GM21576 (cell line): ENCODE data around the gene CDHR2.

Experiments
- ATAC-seq: cut with Tn5 transposase; IDR thresholded peaks from one replicate; pipeline ENCODE4 v1.9.1; 2021; ENCODE audit warnings: mild to moderate bottlenecking, moderate library complexity; ENCODE audit not compliant: unreplicated experiment

CDHR2 gene, protein sequence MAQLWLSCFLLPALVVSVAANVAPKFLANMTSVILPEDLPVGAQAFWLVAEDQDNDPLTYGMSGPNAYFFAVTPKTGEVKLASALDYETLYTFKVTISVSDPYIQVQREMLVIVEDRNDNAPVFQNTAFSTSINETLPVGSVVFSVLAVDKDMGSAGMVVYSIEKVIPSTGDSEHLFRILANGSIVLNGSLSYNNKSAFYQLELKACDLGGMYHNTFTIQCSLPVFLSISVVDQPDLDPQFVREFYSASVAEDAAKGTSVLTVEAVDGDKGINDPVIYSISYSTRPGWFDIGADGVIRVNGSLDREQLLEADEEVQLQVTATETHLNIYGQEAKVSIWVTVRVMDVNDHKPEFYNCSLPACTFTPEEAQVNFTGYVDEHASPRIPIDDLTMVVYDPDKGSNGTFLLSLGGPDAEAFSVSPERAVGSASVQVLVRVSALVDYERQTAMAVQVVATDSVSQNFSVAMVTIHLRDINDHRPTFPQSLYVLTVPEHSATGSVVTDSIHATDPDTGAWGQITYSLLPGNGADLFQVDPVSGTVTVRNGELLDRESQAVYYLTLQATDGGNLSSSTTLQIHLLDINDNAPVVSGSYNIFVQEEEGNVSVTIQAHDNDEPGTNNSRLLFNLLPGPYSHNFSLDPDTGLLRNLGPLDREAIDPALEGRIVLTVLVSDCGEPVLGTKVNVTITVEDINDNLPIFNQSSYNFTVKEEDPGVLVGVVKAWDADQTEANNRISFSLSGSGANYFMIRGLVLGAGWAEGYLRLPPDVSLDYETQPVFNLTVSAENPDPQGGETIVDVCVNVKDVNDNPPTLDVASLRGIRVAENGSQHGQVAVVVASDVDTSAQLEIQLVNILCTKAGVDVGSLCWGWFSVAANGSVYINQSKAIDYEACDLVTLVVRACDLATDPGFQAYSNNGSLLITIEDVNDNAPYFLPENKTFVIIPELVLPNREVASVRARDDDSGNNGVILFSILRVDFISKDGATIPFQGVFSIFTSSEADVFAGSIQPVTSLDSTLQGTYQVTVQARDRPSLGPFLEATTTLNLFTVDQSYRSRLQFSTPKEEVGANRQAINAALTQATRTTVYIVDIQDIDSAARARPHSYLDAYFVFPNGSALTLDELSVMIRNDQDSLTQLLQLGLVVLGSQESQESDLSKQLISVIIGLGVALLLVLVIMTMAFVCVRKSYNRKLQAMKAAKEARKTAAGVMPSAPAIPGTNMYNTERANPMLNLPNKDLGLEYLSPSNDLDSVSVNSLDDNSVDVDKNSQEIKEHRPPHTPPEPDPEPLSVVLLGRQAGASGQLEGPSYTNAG (N-terminal part only)

GRCh38 chr5:176548967-176549444 lies at the start of gene CDHR2:
CDHR2 (plus strand) TSS chr5:176549342; CDS start chr5:176565353, 16,011 bp downstream.
- ATAC-seq = no peak

DNA sequence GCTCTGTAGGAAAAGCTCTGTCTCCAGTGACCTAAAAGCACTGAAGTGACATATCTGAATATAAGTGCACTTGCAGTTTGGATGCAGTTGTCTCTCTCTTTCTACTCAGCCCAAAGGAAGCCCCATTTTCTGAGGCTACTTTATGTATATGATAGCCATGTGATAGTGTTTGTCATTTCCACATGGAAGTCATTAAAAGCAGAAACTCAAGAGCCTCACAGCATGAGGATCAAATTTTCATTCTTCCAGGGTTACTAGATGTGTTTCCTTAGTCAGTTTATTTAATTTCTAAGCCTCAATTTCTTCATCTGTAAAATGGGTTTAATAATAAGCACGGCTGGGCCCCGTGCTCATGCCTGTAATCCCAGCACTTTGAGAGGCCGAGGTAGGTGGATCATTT lies 48.6 kb upstream of the CDHR2 start:
- no peak for ATAC-seq

- no peak for ATAC-seq
These were observed 47.8 kb upstream of the CDHR2 start for GRCh38 chr5:176501333-176501732.

GRCh38 chr5:176503496-176503895 lies 45.6 kb upstream of the CDHR2 start:
- no peak for ATAC-seq

DNA sequence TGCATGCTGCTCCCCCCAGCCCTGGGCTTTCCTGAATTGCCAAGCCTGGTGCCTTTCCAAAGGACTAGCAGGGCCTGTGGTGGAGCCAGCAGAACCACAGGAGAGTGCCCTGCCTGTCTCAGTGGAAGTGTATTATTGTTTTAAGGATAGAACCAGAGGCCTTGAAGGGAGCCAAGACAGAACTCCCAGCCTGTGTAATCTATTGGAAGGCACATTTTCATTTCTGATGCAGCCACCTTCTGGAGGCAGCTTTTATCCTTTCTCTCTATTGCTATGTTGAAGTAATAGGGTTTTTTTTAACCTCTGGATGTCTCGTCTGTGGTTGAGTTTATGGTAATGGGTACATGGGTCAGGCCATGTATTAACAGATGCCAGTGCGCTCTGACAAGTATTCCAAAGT lies 41.2 kb upstream of the CDHR2 start:
- ATAC-seq = no peak

DNA sequence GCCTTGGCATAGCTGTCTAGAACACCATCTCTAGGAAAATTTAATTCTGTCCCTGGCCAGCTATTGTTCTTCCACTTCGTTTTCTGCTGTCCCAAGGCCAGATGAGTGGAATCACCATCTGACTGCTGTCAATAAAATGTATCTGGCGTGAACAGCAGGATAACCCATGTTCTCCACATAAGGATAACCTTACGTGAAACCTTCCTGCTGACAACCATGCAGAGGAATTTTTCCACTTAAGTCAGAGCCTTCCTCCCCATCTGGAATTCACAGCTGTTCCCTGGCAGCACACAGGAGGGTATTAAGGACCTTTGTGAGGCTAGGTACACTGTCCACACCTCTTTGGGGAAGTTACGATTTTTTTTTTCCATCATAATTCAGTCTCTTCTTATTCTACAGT lies 40.5 kb upstream of the CDHR2 start:
- no peak for ATAC-seq

GRCh38 chr5:176513788-176514187 lies 35.4 kb upstream of the CDHR2 start:
- no peak for ATAC-seq

DNA sequence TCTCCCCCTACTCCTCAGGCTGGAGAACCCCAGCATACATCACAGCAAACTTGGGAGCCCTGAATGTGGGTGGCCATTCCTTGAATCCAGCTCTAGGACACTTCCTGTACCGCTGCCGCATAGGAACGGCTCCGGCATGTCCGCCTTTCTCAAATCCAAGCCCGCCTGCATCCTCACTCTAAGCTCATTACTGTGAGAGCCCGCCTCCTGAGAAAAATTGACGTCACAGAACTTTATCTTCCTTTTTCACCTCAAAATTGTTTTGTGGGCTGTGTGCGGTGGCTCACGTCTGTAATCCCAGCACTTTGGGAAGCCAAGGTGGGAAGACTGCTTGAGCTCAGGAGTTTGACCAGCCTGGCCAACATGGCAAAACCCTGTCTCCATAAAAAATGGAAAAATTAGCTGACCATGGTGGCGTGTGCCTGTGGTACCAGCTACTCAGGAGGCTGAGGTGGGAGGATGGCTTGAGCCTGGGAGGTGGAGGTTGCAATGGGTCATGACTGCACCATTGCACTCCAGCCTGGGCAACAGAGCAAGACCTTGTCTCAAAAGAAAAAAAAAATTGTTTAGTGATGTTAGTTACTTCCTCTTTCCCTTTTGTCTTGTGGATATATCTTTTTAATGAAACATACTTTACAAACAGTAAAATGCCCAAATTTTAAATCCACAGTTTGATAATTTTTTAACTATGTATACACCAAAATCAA lies 34.7 kb upstream of the CDHR2 start:
- no peak for ATAC-seq

DNA sequence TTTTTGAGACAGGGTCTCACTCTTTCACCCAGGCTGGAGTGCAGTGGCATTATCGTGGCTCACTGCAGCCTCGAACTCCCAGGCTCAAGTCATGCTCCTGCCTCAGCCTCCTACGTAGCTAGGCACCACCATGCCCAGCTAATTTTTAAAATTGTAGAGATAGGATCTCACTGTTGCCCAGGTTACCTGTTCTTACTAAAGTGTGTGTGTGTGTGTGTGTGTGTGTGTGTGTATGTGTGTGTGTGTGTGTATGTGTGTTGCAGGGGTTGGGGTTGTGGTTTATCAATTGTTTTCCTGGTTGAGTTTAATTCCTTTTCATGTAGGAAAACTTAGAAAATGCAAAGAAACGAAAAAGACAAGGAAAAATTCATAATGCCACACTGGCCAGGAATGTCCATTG lies 33.7 kb upstream of the CDHR2 start:
- no peak for ATAC-seq

DNA sequence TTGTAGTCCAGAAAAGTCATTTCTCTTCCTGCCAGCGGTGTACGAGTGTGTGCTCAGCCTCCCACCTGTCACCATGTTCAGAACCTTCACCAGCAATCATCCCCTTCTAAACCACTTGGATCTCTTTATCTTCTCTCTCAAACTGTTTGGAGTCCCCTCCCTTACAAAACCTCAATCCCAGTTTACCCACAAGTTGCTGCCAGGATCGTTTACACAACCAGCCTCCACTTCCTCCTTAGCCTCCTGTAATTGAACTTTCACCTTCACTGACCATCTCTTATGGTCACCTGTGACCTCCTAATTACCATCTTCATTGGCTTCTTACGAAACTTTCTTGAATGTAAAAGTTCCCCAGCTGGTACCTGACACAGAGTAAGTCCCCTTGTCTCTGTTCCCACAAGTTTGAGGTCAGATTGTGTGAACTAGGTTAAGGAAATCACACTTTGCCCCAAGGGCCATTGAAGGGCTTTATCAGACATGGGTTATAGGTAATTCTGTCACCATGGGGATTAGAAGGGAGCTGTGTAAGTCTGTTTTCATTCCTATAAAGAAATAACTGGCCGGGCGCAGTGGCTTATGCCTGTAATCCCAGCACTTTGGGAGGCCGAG lies 32.0 kb upstream of the CDHR2 start:
- no peak for ATAC-seq

- ATAC-seq = no peak
These were observed 29.1 kb upstream of the CDHR2 start for GRCh38 chr5:176519810-176520720.

GRCh38 chr5:176521286-176521685 lies 27.9 kb upstream of the CDHR2 start:
- no peak for ATAC-seq

DNA sequence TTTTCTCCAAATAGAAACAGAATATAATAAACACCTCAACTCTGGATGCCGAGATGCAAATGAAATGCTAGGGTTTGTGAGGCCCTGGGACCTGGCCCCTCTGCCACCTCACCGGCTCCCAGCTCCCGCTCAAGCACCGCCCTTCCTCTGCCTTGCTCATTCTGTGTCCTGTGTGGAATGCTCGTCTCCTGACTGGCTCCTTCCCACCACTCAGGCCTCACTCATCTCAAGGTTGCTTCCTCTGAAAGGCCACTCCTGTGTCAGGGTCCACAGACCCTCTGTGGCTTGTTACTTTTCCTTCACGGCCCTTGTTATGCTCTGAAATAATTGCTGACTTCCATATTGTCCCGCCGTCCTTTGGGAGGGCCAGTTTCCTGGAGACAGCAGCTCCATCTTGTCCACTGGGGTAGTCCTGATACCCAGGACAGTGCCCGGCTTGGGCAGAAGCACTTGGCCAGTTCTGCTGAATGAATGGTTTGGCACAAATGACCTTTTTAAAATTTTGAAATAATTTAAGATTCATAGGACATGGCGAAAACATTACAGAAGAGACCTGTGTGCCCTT lies 27.4 kb upstream of the CDHR2 start:
- ATAC-seq = no peak

DNA sequence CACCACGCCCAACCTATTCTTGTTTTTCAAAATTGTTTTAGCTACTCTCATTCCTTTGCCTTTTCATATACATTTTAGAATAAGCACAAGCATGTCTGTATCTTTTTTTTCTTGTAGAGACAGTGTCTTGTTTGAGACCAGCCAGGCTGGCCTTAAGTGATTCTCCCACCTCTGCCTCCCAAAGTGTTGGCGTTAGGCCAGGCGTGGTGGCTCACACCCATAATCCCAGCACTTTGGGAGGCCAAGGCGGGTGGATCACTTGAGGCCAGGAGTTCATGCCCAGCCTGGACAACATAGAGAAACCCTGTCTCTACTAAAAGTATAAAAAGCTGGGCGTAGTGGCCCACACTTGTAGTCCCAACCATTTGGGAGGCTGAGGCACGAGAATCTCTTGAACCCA lies 25.0 kb upstream of the CDHR2 start:
- ATAC-seq = no peak

DNA sequence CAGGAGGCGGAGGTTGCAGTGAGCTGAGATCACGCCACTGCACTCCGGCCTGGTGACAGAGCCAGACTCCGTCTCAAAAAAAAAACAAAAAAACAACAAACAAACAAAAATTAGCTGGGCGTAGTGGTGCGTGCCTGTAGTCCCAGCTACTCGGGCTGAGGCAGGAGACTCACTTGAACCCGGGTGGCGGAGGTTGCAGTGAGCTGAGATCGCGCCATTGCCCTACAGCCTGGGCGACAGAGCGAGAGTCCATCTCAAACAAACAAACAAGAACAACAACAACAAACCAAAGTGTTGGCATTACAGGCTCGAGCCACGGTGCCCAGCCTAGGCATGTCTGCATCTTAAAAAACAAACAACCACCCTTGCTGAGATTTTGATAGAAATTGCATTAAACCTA lies 24.2 kb upstream of the CDHR2 start:
- ATAC-seq = no peak

- ATAC-seq = no peak
These were observed 23.5 kb upstream of the CDHR2 start for GRCh38 chr5:176525677-176526076.

DNA sequence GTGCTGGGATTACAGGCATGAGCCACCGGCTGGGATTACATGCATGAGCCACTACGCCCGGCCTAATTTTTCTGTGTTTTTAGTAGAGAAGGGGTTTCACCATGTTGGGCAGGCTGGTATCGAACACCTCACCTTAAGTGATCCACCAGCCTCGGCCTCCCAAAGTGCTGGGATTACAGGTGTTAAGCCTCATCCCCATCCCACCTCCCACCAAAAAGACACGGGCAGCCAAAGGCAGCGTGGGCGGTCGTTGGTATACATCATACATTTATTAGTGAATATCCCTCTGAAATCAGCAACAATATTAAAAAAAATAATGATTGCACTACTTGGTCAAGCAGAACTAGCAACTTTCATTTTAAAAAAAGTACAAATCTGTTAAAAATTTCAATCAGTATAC lies 22.7 kb upstream of the CDHR2 start:
- ATAC-seq = no peak
